HepG2 (cell line): ENCODE measurements around the gene C1orf159.
A peak's percentile ranks its signal among the peaks of the same experiment; 100 is the strongest.

ENCODE experiments used
- ASH2L ChIP-seq: fragments of 300-600, 200-600 bp; sonication (generic); IDR thresholded peaks from 2 replicates; pipeline ENCODE4 v1.7.0; 2017; ENCODE audit warnings: low read depth, mild to moderate bottlenecking, moderate library complexity, mixed read lengths, low read length; ENCODE audit not compliant: insufficient read length
- CHCHD3 ChIP-seq: sonication (generic); formaldehyde crosslinking; IDR thresholded peaks from 2 replicates; pipeline ENCODE4 v1.8.0; 2022; ENCODE audit warnings: mild to moderate bottlenecking, missing genetic modification reagents, moderate library complexity
- CTCF ChIP-seq: sonication (generic); formaldehyde crosslinking; IDR thresholded peaks from 2 replicates; pipeline ENCODE4 v1.5.0; 2020; ENCODE audit warnings: mild to moderate bottlenecking, missing genetic modification reagents, moderate library complexity
- GTF2F1 ChIP-seq: fragments of 150-350 bp; IDR thresholded peaks from 2 replicates; pipeline ENCODE4 v1.6.1; 2014; ENCODE audit warnings: low read length
- NAIF1 ChIP-seq: sonication (generic); formaldehyde crosslinking; IDR thresholded peaks from 2 replicates; pipeline ENCODE4 v1.5.0; 2020; ENCODE audit warnings: mild to moderate bottlenecking, missing genetic modification reagents, borderline replicate concordance
- POLR2AphosphoS5 ChIP-seq: IDR thresholded peaks from 2 replicates; pipeline ENCODE4 v1.6.1; 2012; ENCODE audit warnings: low read depth, low read length
- ZNF12 ChIP-seq: sonication (generic); formaldehyde crosslinking; IDR thresholded peaks from 2 replicates; pipeline ENCODE4 v1.5.0; 2020; ENCODE audit warnings: missing genetic modification reagents
- ZNF251 ChIP-seq: sonication (generic); formaldehyde crosslinking; IDR thresholded peaks from 2 replicates; pipeline ENCODE4 v1.9.0; 2021; ENCODE audit warnings: mild to moderate bottlenecking, missing genetic modification reagents
- ZNF687 ChIP-seq: sonication (generic); formaldehyde crosslinking; IDR thresholded peaks from 2 replicates; pipeline ENCODE4 v1.5.1; 2020; ENCODE audit warnings: mild to moderate bottlenecking, missing genetic modification reagents, moderate library complexity
- ZSCAN29 ChIP-seq: sonication (generic); formaldehyde crosslinking; conservative IDR thresholded peaks from 2 replicates; pipeline ENCODE4 v1.4.0; 2020; ENCODE audit warnings: mild to moderate bottlenecking, missing genetic modification reagents

DNA sequence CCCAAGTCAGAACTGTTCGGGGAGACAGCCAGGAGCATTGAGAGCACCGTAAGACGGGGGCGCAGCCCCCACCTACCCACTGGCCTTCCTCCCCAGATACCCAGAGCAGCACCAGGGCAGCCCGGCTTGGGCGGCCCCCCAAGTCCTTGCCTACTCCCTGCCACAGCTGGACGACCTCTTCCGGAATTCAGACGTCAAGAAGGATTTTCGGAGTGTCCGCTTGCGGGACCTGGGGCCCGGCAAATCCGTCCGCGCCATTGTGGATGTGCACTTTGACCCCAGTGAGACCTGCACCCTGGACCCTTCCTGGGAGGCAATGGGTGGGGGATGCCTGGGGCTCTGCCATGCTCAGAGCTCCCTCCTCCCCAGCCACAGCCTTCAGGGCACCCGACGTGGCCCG is 68.5 kb downstream of the C1orf159 start:
- TF ChIP-seq CHCHD3 (CRISPR knock-in tag) (no peak), GTF2F1 (no peak), ZNF687 (peak; percentile 20), CTCF (no peak), POLR2AphosphoS5 (no peak), ZNF12 (CRISPR knock-in tag) (no peak), NAIF1 (CRISPR knock-in tag) (no peak), ZNF251 (CRISPR knock-in tag) (no peak), ASH2L (no peak), ZSCAN29 (CRISPR knock-in tag) (no peak)
